SK-N-SH treated with all-trans-retinoic acid at 6 μM for 48 hours (cell line): ENCODE measurements around the gene KCNH4.

Experiments used
- ATAC-seq: fragments of 200-7000 bp; cut with Tn5 transposase; 3 replicates; pipeline ENCODE4 v1.9.1; 2020; ENCODE audit warnings: mild to moderate bottlenecking, moderate library complexity
- ARNTL ChIP-seq: fragments of 450-650 bp; formaldehyde crosslinking; IDR thresholded peaks from 2 replicates; pipeline ENCODE4 v1.5.0; 2020; ENCODE audit warnings: low read depth, mild to moderate bottlenecking, moderate library complexity, borderline replicate concordance
- BACH2 ChIP-seq: fragments of 250-450 bp; sonication (Bioruptor Pico); IDR thresholded peaks from 2 replicates; pipeline ENCODE4 v1.9.0; 2021; ENCODE audit warnings: mild to moderate bottlenecking, borderline replicate concordance
- CSDC2 ChIP-seq: fragments of 250-450 bp; sonication (Bioruptor Pico); IDR thresholded peaks from 2 replicates; pipeline ENCODE4 v1.5.0; 2020; ENCODE audit warnings: mild to moderate bottlenecking, moderate library complexity
- CSRNP3 ChIP-seq: fragments of 250-450 bp; sonication (Bioruptor Pico); IDR thresholded peaks from 2 replicates; pipeline ENCODE4 v1.5.1; 2021; ENCODE audit warnings: mild to moderate bottlenecking, moderate library complexity
- ESRRG ChIP-seq: fragments of 250-450 bp; sonication (Bioruptor Pico); IDR thresholded peaks from 2 replicates; pipeline ENCODE4 v1.6.1; 2021; ENCODE audit warnings: mild to moderate bottlenecking
- GLIS3 ChIP-seq: fragments of 250-450 bp; sonication (Bioruptor Pico); IDR thresholded peaks from 2 replicates; pipeline ENCODE4 v1.5.0; 2020; ENCODE audit warnings: mild to moderate bottlenecking, moderate library complexity
- ISL1 ChIP-seq: fragments of 250-450 bp; sonication (Bioruptor Pico); IDR thresholded peaks from 2 replicates; pipeline ENCODE4 v2.1.2; 2022; ENCODE audit warnings: mild to moderate bottlenecking, moderate library complexity
- OSR1 ChIP-seq: fragments of 250-450 bp; sonication (Bioruptor Pico); IDR thresholded peaks from 2 replicates; pipeline ENCODE4 v1.8.0; 2022; ENCODE audit warnings: moderate library complexity, mild to moderate bottlenecking, inconsistent platforms
- POU6F1 ChIP-seq: fragments of 250-450 bp; sonication (Bioruptor Pico); IDR thresholded peaks from 2 replicates; pipeline ENCODE4 v1.8.0; 2021; ENCODE audit warnings: low read depth, mild to moderate bottlenecking, moderate library complexity, borderline replicate concordance
- PPARA ChIP-seq: fragments of 250-450 bp; sonication (Bioruptor Pico); IDR thresholded peaks from 2 replicates; pipeline ENCODE4 v1.5.0; 2020; ENCODE audit warnings: mild to moderate bottlenecking, borderline replicate concordance
- SNAI2 ChIP-seq: fragments of 250-450 bp; sonication (Bioruptor Pico); IDR thresholded peaks from 2 replicates; pipeline ENCODE4 v1.5.0; 2020; ENCODE audit warnings: mild to moderate bottlenecking, moderate library complexity
- TCF4 ChIP-seq: fragments of 250-450 bp; sonication (Bioruptor Pico); IDR thresholded peaks from 2 replicates; pipeline ENCODE4 v1.8.0; 2021; ENCODE audit warnings: mild to moderate bottlenecking, moderate library complexity, borderline replicate concordance
- TOX ChIP-seq: fragments of 250-450 bp; sonication (Bioruptor Pico); IDR thresholded peaks from 2 replicates; pipeline ENCODE4 v1.8.0; 2021; ENCODE audit warnings: mild to moderate bottlenecking, moderate library complexity, borderline replicate concordance
- ZC3H10 ChIP-seq: fragments of 250-450 bp; sonication (Bioruptor Pico); IDR thresholded peaks from 2 replicates; pipeline ENCODE4 v1.5.1; 2021; ENCODE audit warnings: mild to moderate bottlenecking, moderate library complexity
- ZFP3 ChIP-seq: fragments of 250-450 bp; sonication (Bioruptor Pico); IDR thresholded peaks from 2 replicates; pipeline ENCODE4 v1.5.0; 2020; ENCODE audit warnings: mild to moderate bottlenecking, moderate library complexity
- ZNF565 ChIP-seq: fragments of 450-650 bp; formaldehyde crosslinking; conservative IDR thresholded peaks from 2 replicates; pipeline ENCODE4 v1.5.0; 2020; ENCODE audit warnings: low read depth, mild to moderate bottlenecking, moderate library complexity
- ZNF70 ChIP-seq: fragments of 450-650 bp; formaldehyde crosslinking; IDR thresholded peaks from 2 replicates; pipeline ENCODE4 v1.5.0; 2020; ENCODE audit warnings: mild to moderate bottlenecking, moderate library complexity
- ZNF8 ChIP-seq: fragments of 450-650 bp; formaldehyde crosslinking; IDR thresholded peaks from 2 replicates; pipeline ENCODE4 v1.5.0; 2020; ENCODE audit warnings: mild to moderate bottlenecking, moderate library complexity
- TF ChIP-seq, protein P1 (sequence below): fragments of 250-450 bp; sonication (Bioruptor Pico); IDR thresholded peaks from 2 replicates; pipeline ENCODE4 v1.8.0; 2020; ENCODE audit warnings: mild to moderate bottlenecking, moderate library complexity, borderline replicate concordance
- TF ChIP-seq, protein P2 (sequence below): fragments of 250-450 bp; sonication (Bioruptor Pico); IDR thresholded peaks from 2 replicates; pipeline ENCODE4 v1.5.1; 2020; ENCODE audit warnings: low read depth, mild to moderate bottlenecking, moderate library complexity

The KCNH4 gene

DNA sequence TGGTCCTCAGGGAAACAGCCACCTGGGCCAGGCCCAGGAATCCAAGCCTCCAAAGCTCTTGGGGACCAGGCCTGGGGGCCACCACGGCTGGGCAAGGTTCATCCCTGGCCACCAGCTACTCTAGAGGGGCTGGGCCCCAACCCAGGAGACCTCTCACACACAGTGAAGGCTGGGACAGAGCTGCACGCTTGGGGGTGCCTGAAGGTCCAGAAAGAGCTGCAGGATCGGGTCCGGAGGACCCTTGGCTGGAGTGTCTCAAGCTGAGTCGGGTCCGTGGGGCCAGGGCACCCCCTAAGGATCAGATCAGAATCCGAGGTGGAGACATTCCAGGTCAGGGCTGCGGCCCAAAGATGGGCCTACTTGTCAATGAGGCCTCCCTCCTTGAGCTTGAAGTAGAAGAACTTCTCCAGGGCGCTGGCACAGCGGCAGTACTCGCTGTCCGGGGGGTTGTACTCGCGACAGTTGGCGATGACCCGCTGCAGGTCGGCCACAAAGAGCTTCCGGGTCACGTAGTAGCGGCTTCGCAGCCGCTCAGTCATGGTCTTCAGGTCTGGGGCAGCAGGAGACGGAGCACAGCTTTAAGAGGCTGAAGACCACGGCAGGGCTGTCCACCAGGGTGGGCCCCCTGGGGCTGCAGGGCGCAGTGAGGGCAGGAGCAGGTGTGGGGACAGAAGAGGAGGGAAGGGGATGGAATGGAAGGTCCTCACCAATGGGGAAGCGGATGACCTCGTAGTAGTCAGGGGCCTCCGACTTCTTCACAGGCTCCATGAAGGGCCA, 67.5 kb downstream of the KCNH4 start (continued):
- TF ChIP-seq POU6F1 (CRISPR knock-in tag) (no peak), SNAI2 (CRISPR knock-in tag) (no peak)

GRCh38 chr17:42112552-42113176, 68.3 kb downstream of the KCNH4 start, which contains the start of gene DHX58:
TSS of gene DHX58 (minus strand) at chr17:42112714. CDS start at chr17:42111892, 822 bp downstream.
- TF ChIP-seq GLIS3 (CRISPR knock-in tag) (no peak), TCF4 (CRISPR knock-in tag) (no peak), ARNTL (CRISPR knock-in tag) (no peak), ISL1 (no peak), POU6F1 (CRISPR knock-in tag) (no peak), OSR1 (no peak), ZC3H10 (CRISPR knock-in tag) (no peak), ZNF8 (no peak)
- TF ChIP-seq, all 23 proteins: peak for 0
- ATAC-seq = peak; percentile 60

DNA sequence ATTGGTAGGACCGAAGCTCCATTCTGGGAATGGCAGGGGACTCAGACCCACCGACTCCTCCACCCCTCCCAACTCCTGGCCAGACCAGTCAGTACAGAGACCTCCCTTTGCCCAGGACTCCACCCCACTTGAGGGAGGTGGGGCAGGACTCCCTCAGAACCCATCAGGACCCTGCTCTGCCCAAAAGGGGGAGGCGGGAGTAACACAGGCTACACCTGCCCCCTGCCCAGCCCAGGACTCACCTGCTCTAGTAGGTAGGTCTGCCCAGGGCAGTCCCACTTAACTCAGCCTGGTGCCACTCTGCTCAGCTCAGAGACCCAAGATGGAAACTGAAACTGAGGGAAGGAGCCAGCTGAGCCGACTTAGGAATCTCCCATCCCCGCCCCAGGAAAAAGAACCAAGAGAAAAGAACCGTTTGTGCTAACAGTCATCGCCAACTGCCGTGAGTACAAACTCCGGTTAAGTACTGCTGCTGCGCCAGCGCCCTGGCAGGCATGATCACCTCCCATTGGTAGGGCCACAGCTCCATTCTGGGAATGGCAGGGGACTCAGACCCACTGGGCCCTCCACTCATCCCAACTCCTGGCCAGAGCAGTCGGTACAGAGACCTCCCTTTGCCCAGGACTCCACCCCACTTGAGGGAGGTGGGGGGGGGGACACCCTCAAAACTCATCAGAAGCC, 68.9 kb downstream of the KCNH4 start:
- TF ChIP-seq PPARA (CRISPR knock-in tag) (no peak), GLIS3 (CRISPR knock-in tag) (no peak), ESRRG (CRISPR knock-in tag) (no peak), ZFP3 (CRISPR knock-in tag) (no peak), SNAI2 (CRISPR knock-in tag) (no peak), POU6F1 (CRISPR knock-in tag) (no peak), ZNF70 (CRISPR knock-in tag) (no peak), CSDC2 (CRISPR knock-in tag) (no peak), TCF4 (CRISPR knock-in tag) (no peak), ISL1 (no peak), ARNTL (CRISPR knock-in tag) (no peak), ZNF565 (CRISPR knock-in tag) (no peak), OSR1 (no peak)
- TF ChIP-seq, protein P1, sequence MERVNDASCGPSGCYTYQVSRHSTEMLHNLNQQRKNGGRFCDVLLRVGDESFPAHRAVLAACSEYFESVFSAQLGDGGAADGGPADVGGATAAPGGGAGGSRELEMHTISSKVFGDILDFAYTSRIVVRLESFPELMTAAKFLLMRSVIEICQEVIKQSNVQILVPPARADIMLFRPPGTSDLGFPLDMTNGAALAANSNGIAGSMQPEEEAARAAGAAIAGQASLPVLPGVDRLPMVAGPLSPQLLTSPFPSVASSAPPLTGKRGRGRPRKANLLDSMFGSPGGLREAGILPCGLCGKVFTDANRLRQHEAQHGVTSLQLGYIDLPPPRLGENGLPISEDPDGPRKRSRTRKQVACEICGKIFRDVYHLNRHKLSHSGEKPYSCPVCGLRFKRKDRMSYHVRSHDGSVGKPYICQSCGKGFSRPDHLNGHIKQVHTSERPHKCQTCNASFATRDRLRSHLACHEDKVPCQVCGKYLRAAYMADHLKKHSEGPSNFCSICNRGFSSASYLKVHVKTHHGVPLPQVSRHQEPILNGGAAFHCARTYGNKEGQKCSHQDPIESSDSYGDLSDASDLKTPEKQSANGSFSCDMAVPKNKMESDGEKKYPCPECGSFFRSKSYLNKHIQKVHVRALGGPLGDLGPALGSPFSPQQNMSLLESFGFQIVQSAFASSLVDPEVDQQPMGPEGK = no peak
- TF ChIP-seq, protein P2, sequence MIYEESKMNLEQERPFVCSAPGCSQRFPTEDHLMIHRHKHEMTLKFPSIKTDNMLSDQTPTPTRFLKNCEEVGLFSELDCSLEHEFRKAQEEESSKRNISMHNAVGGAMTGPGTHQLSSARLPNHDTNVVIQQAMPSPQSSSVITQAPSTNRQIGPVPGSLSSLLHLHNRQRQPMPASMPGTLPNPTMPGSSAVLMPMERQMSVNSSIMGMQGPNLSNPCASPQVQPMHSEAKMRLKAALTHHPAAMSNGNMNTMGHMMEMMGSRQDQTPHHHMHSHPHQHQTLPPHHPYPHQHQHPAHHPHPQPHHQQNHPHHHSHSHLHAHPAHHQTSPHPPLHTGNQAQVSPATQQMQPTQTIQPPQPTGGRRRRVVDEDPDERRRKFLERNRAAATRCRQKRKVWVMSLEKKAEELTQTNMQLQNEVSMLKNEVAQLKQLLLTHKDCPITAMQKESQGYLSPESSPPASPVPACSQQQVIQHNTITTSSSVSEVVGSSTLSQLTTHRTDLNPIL (CRISPR knock-in tag) = no peak
- ATAC-seq = no peak

GRCh38 chr17:42111265-42111636, 69.7 kb downstream of the KCNH4 start:
- ATAC-seq = no peak
- TF ChIP-seq SNAI2 (CRISPR knock-in tag) = no peak
- no peak for TF ChIP-seq CSRNP3 (CRISPR knock-in tag)
- TF ChIP-seq ZC3H10 (CRISPR knock-in tag) = no peak
- TF ChIP-seq OSR1 = no peak
- TF ChIP-seq, protein P1 = no peak
- no peak for TF ChIP-seq ISL1
- TF ChIP-seq ZNF565 (CRISPR knock-in tag) = no peak
- no peak for TF ChIP-seq TCF4 (CRISPR knock-in tag)
- no peak for TF ChIP-seq ZFP3 (CRISPR knock-in tag)
- TF ChIP-seq BACH2 = no peak
- no peak for TF ChIP-seq PPARA (CRISPR knock-in tag)
- no peak for TF ChIP-seq TOX (CRISPR knock-in tag)
- TF ChIP-seq ESRRG (CRISPR knock-in tag) = no peak
